Measurements from ENCODE around the gene DCTN2.

DNA sequence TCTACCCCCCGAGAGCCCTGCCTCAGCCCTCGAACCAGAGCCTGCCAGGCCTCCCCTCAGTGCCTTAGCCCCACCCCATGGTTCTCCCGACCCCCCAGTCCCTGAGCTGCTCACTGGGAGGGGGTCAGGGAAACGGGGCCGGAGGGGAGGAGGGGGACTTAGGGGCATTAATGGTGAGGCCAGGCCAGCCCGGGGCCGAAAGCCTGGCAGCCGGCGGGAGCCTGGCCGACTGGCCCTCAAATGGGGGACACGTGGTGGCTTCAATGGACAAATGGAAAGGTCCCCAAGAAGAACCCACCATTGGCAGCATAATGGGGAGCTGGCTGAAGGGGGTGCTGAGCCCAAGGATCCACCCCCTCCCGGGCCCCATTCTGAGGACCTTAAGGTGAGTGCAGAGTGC lies 18.8 kb downstream of the DCTN2 start:
- TF ChIP-seq, protein P1, sequence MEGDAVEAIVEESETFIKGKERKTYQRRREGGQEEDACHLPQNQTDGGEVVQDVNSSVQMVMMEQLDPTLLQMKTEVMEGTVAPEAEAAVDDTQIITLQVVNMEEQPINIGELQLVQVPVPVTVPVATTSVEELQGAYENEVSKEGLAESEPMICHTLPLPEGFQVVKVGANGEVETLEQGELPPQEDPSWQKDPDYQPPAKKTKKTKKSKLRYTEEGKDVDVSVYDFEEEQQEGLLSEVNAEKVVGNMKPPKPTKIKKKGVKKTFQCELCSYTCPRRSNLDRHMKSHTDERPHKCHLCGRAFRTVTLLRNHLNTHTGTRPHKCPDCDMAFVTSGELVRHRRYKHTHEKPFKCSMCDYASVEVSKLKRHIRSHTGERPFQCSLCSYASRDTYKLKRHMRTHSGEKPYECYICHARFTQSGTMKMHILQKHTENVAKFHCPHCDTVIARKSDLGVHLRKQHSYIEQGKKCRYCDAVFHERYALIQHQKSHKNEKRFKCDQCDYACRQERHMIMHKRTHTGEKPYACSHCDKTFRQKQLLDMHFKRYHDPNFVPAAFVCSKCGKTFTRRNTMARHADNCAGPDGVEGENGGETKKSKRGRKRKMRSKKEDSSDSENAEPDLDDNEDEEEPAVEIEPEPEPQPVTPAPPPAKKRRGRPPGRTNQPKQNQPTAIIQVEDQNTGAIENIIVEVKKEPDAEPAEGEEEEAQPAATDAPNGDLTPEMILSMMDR (IDR thresholded peaks at IDR 0.05) = no peak
- TF ChIP-seq POLR2A (IDR thresholded peaks at IDR 0.05) = no peak

All from thyroid gland (tissue), 4 donors.